Measurements from ENCODE around the gene EGFL6.
"Not testable (repeated sequence)": the region's sequence is repeated elsewhere in the genome, so short reads cannot be mapped to it uniquely, and the experiment has no call there.

The EGFL6 gene

DNA sequence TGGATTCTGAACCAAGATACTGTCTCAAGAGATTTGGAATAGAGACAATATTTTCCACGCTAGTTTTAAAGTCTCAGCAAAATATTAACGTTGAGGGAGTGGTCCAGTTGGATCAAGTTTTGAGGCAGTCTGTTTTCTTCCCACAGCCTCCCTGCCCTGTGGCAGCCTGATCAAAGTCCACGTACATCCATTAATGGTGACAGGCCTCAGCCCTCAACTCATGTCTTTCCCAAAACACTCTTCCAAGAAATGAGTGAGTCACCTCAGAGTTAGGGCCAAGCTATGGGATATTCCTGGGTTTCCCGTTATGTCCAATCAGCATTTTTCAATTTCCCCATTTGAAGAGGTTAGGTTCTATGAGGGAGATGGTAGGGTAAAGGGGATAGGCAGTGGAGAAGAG, 28.5 kb downstream of the EGFL6 start:
- DNase-seq: peak; percentile 49

DNA sequence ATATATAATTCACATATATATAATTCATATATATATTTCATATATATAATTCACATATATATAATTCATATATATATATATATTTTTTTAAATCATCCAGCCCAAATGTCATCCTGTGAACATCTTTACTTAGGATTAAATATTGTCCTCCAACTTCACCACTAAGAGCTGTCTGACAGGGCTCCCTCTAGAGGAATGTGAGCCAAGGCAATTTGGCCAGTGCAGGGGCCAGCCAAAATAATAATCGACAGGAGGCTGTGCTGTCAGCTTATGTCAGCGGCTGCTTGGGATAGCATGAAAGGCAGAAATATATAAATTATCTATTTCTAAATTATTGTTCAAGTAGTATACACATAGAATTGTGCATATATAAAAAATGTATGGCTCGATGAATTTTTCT, 29.5 kb downstream of the EGFL6 start:
- no peak for DNase-seq

DNA sequence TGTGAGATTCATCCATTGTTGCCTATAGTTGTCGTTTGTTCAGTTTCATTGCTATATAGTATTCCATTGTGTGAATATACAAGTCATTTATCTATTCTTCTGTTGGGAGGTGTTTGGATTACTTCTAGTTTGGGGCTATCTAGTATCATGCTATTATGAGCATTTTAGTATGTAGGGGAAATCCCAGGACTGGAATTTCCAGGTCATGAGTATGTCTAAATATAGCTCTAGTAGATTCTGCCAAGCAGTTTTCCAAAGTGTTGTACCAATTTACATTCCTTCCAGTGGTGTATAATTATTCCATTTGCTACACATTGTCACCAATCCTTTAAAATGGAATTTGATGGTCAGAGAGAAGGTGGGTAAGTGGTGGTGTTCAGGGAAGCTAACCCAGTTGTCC, 30.1 kb downstream of the EGFL6 start:
- DNase-seq: no peak

DNA sequence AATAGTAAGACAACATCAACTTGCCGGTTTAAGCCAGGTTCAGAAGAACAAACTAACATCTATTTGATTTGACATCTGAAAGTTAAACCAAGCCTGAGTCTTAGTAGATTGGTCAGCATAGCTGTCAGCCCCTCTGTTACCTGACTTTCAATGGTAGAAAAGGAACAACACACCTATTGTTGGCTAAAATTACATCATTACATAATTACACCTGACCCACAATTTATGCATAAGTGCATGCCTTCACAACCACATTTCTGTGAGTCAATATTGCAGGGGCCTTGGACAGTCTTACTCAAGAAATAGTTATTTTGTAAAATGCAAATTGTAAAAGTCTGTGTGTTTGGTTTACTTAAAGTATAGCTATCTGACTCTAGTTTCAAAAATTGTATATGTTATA, 36.2 kb downstream of the EGFL6 start:
- no peak for DNase-seq

DNA sequence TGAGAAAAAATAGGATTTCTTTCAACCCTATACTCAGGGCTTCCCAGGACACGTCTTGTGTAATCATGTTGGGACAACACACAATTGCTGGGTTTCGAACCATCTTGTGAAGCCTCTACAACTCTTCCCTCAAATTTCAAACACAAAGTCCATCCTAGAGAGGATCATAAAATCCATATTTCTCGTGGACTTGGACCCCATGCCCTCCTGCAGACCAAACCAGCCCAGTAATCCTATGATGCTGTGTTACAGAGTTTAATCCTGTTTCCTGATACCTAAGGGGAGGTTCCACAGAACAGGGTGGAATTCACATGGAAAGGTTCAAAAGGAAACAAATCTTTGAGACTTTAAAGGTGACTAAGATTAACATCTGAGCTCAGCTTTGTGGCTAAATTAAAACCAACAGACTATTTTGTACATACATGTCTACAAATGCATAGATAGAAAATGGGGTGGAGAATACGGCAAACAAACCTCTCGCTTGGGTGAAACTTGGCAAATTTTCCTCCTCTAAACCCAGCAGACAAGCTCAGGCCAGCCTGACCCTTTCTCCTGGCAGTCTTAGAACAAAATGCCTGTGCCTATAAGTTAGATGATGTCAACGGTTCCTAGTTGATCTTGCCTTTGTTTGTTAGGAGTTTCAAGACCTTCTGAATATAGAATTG, 38.1 kb downstream of the EGFL6 start:
- DNase-seq: no peak

DNA sequence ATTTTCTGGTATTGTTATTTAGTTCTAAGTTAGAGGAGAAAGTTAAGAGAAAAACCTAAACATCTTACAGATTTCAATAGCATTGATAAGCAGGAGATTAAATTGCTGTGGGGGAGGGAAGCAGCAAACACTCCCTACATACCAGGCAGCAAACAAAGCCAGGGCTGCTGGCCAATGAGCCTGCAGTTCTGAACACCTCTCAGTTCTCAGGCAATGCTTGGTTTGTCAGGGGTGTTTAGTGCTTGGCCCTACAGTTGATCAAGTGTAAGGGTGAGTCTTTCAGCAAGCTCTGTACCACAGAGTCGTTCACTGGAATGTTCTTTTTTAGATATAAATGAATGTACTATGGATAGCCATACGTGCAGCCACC, 38.6 kb downstream of the EGFL6 start:
- DNase-seq: no peak

DNA sequence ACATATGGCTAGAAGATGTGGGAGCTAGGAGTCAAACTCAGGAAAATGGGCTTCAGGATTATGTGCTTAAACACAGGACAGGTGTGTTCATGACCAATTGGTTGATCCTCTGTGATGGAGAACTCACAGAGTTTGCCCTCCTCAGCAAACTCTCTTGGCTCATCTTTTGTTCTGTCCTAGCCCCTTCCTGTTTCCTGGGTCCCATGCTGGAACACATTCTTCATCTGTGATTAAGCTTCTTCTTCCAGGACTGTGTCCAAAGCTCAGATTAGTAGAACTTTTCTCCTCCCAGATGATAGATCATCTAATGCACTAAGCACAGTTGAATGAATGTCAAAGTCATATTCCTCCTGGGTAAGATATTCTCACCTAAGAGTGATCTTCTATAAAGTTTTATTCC, 44.8 kb downstream of the EGFL6 start:
- no peak for DNase-seq

DNA sequence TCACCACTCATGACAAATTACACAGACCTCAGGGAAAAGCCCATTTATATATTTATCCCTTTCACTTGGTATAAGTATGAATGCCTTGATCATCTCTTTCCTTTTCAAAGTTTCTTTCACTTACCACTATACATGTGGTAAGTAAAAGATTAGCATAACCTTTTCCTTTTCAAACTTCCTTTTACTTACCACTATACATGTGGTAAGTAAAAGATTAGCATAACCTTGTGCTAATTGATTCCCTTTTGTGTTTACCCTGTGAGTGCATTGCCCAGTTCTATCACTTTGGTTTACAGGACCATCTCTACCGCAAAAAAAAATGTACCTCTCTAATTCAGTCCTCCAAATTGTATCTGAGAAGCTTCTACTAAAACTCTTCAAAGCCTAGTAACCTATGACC, 50.8 kb downstream of the EGFL6 start:
- no peak for DNase-seq

DNA sequence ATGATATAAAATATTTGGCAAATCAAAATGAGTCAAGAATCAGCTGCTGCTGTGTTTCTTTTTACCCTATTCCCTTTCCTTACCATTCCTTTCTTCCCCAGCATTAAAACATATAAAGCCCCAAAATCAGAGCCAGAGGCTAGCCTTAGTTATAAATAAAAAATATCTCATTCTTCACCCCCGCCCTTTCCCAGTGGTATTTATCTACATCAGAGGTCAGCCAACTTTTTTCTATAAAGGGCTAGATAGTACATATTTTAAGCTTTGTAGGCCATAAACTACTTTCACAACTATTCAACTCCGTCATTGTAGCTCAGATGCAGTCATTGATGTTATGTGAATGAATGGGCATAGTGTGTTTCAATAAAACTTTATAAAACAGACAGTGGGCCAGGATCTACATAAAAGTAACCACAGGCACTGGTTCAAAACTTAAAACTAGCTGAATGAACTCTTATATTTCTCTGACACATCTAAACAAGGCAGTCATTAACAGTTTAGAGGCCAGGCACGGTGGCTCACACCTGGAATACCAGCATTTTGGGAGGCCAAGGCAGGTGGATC, 53.1 kb downstream of the EGFL6 start:
- no peak for DNase-seq

DNA sequence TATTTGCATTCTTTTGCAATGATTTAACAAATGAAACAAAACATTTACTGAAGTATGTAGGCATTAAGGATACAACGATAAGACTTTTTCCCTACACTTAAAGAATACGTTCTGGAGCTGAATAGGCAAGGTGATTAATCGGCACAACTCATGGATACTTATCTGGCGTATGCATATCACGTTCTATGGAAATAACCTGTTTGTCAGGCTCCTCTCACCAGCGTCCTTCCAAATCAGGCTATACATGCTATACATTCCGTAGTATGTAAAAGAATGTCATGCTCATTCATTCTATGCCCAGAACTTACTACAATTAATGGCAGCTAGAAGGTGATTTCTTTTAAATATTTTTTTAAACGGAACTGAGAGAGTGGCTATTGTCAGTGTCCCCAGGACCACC, 57.9 kb downstream of the EGFL6 start:
- no peak for DNase-seq

DNA sequence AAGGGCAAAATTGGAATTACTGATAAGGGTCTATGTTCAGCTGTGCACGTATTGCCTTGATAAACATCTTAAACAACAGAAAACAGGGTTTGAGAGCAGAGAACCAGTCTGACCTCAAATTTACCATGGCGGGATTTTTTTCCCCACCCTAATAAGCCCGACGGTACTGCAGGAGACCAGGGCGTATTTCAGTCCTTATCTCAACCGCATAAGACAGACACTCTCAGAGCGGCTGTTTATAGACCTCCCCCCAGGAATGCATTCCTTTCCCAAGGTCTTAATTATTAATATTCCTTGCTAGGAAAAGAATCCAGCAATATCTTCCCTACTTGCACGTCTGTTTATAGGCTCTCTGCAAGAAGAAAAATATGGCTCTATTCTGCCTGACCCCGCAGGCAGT, 67.8 kb downstream of the EGFL6 start:
- not testable (repeated sequence) for DNase-seq

DNA sequence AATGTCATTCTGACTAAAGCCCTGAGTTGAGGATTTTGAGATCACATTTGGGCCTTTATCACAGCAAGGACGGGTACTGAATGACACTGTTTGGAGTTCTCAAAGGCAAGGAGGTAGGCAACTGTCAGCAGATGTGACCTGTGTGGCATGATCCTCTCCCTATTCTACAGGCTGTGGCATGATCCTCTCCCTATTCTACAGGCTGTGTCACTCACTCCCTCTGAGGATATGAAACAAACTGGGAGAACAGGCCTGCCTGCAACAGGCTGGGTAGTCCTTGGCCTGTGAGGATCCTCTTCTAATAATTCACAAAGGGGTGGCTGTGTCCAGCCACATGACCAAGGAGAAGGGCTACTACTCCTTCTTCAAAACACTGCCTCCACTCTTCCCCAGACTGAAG, 68.6 kb downstream of the EGFL6 start:
- DNase-seq: no peak

DNA sequence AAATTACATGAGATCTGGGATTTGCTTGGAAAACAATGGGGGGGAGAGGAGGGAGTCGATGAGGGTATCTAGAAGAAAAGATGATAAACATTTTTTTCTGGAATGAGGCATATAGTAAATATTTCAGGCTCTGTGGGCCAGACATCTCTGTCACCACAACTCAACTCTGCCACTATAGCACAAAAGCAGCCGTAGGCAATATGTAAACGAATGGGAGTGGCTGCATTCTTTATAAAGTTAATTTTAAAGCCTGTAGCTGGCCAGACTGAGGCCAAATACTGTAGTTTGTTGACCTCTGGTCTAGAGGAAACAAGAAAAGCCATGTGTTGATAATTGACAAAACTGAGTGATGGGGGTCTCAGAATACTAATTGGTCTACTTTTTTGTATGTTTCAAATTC, 69.4 kb downstream of the EGFL6 start:
- DNase-seq: no peak

DNA sequence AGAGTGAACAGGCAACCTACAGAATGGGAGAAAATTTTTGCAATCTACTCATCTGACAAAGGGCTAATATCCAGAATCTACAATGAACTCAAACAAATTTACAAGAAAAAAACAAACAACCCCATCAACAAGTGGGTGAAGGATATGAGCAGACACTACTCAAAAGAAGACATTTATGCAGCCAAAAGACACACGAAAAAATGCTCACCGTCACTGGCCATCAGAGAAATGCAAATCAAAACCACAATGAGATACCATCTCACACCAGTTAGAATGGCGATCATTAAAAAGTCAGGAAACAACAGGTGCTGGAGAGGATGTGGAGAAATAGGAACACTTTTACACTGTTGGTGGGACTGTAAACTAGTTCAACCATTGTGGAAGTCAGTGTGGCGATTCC, 72.3 kb downstream of the EGFL6 start:
- not testable (repeated sequence) for DNase-seq

DNA sequence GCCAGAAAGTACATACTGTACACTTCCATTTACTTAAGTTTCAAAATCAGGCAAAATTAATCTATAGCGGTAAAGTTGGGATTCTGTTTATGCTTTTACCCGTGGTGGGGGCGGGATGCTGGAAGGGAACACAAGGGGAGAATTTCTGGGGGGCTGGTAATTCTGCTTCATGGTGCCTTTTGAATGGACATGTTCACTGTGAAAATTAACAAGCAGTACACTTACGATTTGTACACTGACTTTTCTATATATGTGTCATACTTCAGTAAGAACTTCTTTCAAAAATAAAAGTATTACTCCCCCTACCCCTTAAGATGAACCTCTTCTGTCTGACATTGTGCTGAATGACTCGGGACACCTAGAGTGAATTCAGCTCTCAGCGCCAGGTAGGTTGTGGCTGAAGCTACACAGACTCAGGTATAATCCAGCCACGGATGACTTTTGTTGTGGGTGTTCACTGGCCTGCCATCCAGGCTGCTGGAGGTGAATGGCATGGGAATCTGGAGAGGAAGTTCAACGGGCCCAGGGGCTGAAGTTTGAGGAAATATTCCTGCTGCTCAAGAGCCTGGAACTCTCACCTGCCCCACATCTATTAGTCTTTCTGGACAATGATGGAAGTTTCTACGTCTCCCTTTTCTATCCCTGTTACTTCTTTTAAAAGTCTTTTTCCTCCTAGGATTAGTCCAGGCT, 76.2 kb downstream of the EGFL6 start:
- DNase-seq: no peak

DNA sequence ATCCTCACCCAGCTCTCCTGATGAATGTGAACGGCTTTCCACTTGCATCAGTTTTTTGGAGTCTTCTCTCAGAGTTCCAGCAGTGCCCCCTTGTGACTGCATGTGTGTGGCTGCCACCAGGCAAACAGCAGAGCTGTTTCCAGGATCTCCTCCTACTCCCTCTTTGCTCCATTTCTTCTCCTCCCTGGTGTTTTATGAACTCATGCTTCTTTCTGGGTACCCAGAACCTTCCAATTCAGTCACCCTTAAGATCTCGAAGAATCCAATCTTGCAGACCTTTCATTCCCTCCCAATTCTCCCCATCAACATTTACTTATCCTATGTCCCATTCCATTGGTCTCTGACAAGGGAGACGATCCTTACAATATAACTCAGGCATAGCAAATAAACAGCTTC, 76.8 kb downstream of the EGFL6 start:
- DNase-seq: peak; percentile 68

DNA sequence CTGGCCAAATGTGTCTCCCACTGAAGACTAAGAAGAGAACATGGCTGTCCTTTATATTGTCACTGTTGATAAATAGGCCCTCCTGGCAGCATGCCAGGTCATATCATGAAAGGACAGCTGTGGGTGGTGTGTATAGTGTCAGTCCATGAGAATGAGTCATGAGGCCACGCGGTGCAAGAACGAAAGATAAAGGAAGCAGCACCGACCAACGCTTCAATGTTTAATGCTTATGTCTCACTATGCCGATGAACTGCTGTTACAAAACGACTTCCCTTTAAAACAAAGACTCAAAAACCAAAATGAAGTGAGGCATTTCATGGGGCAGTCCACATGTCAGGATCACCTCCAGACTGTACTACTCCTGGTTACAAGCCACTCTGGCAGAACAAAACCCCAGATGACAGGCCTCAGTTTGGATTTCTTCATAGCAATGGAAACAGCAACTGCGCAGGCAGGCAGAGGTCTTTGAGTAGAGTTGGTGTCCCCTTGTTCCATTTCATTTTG, 78.4 kb downstream of the EGFL6 start:
- no peak for DNase-seq

DNA sequence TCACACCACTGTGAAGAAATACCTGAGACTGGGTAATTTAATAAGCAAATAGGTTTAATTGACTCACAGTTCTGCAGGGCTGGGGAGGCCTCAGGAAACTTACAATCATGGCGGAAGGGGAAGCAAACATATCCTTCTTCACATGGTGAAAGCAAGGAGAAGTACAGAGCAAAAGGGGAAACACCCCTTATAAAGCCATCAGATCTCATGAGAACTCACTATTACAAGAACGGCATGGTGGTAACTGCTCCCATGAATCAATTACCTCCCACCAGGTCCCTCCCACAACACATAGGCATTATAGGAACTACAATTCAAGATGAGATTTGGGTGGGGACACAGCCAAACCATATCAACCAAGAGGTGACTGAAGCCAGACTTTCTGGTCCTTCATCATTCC, 78.9 kb downstream of the EGFL6 start:
- not testable (repeated sequence) for DNase-seq

DNA sequence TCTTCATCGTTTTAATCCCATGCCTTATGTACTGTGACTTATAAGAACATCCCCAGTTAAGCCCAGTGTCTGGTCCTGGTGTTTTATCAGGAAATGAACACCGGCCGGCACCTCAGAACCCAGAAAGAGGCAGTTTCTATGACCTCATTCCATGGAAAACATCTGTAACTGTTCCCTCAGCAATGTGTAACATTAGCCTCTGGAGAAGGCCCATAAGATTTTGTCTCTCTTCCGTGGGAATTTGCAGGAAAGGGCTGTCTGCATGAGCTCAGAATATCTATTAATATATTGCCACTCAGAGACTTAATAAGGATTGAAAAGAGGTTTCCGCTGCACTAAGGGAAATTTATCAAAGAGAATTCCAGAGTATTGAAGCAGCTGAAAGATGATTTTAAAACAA, 80.4 kb downstream of the EGFL6 start:
- no peak for DNase-seq

DNA sequence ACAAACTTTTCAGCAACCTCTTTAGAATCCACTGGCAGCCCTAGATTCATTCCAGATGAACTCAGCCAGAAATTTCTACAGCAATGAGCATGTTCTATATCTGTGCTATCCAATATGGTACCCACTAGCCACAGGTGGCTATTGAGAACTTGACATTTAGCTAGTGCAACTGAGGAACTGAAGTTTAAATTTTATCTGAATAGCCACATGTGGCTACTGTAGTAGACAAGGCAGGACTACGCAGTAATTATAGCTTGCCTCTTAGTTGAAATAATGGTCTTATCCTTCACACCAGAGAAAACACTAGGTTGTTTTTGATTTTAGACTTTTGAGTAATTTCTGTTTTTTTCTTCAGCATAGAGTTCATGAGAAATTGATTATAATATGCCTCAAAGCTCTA, 80.9 kb downstream of the EGFL6 start:
- DNase-seq: no peak

DNA sequence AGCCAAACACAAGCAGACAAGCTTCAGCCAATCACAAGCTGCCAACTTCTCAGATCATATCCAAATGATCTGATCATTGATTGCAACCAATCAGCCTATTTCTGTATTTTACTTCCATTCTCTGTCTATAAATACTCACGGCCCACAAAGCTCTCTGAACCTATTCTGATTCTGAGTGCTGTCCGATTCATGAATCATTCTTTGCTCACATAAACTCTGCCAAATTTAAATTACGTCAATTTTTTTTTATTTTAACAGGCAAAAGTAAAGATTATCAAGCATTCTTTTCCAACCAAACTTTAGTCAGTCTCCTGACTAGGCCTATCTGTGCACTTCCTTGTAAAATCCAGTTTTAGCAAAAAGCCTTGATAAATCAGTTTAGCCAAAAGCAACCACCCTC, 81.7 kb downstream of the EGFL6 start:
- DNase-seq: no peak

DNA sequence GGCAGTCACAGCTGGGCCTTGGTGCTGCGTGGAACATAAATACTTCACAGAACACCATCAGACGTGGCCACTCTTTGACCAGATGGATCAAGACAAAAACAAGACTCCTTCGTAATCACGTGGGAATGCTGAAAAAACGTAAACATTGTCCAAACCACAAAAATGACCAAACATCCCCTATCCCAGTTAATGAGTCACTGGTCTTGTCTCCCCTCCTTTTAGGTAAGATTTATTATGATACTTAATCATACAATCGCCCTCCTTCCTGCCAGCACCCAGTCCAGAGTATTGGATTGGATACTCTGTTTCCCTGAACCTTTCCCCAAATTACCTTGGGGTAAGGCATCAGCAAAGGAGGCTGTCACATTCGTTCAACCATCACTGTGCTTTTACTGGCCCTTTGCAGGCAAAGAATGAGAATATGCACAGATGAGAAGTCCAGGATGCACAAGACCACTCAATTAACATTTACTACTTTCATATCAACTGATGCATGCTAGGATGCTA, 82.9 kb downstream of the EGFL6 start:
- no peak for DNase-seq

DNA sequence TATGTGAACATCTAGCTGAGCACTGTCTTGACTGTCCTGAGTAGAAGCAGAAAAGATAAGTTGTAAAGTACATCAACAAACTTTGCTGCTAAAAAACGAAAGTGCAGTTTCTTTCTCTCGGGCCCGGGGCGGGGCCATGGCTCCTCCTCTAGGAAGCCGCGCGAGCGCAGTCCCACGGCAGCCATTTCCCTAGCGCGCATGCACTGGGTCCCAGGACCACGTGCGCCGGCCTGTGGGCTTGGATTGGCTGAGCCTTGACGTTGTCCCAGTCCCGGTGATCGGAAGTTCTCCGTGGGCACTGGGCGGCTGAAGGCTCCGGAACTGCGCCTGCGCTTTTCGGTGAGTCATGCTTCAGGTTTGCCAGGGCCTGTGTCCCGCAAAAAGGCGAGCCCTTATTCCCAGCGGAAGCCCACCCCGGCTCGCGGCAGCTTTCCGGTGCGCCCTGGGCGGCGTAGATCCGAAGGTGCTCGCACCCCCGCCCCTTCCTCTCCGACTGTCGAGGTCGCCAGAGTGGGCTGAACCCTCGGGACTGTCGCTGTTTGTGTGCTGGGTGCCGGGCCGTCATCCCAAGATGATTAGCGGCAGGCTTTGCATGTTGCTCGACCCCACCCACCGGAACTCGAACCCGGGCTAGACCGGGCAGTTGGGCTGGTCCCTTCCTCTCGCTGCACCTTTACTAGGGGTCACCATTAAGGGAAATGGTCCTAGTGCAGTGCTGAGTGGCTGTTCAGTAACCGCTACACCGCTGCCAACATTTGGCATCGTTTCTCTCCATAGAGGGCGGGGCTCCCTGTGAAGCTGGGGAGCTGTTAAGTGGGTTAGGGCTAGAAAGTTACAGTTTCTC, 83.7 kb downstream of the EGFL6 start, which contains the start of gene TCEANC:
TCEANC (plus strand) TSS at position 292 of the 844 bp plus-strand sequence. CDS start 9,368 bp downstream, outside the sequence.
- peak; percentile 96 for DNase-seq
